ENCODE data around the gene CNTFR. TPM values are rescaled to one million over a fixed set of nuclear protein-coding genes. Genes with fewer than 3 reads are reported as not detected.

The CNTFR gene
- total and polyA plus RNA-seq, 2 experiments from 2014 or later: 0.73 to 1.9 TPM

- TF ChIP-seq ETS1 (IDR thresholded peaks at IDR 0.05): no peak
Measured at GRCh38 chr9:34633166-34633565, 43.6 kb upstream of the CNTFR start (continued).

- H3K27ac Mint-ChIP-seq: no peak overlapping the region
- no peak overlapping the region for H2AFZ ChIP-seq
- H3K9me3 Mint-ChIP-seq: peaks cover 4% of the 10 kb centered on the region; the same call in 1 of the 3 replicates
- H3K4me3 Mint-ChIP-seq: no peak overlapping the region; the same call in 2 of the 3 replicates
- DNase-seq (ENCODE audit: low spot score) (no peak), ATAC-seq (no peak)
- peaks cover 63% of the 10 kb centered on the region for H3K27me3 Mint-ChIP-seq (ENCODE audit: insufficient read depth, low read depth, poor library complexity)
- peaks cover 75% of the 10 kb centered on the region for H3K27me3 ChIP-seq (ENCODE audit: insufficient read depth)
- H4K20me1 ChIP-seq (replicated peaks; ENCODE audit: insufficient read depth): no peaks in the 10 kb centered on the region; the same call in none of the 2 replicates
- H3K79me2 ChIP-seq (replicated peaks; ENCODE audit: insufficient read depth): no peaks in the 10 kb centered on the region
- peaks cover 20% of the 10 kb centered on the region for H3K36me3 Mint-ChIP-seq (ENCODE audit: low read depth)
- H3K4me3 ChIP-seq: no peak overlapping the region
- no peaks in the 10 kb centered on the region for H3K9me2 ChIP-seq (ENCODE audit: insufficient read depth)
- no peak overlapping the region for H3K27ac ChIP-seq (ENCODE audit: low read depth)
- H3K4me1 Mint-ChIP-seq: peaks cover 27% of the 10 kb centered on the region
- no peak for TF ChIP-seq JUNB (IDR thresholded peaks at IDR 0.05; ENCODE audit: unreplicated experiment)
- TF ChIP-seq EZH2 (IDR thresholded peaks at IDR 0.05; ENCODE audit: low read depth, unreplicated experiment): no peak
- no peak for TF ChIP-seq ZNF462 (CRISPR knock-in tag; IDR thresholded peaks at IDR 0.05)
- TF ChIP-seq ETS1 (IDR thresholded peaks at IDR 0.05): no peak
- TF ChIP-seq STAT1 (IDR thresholded peaks at IDR 0.05; ENCODE audit: unreplicated experiment): no peak
- no peak for TF ChIP-seq NANOG (IDR thresholded peaks at IDR 0.05; ENCODE audit: borderline replicate concordance)
- TF ChIP-seq CTCF (conservative IDR thresholded peaks at IDR 0.05; ENCODE audit: low read depth in 2 of 2): no peak
- no peak for TF ChIP-seq POLR2AphosphoS5 (IDR thresholded peaks at IDR 0.05; ENCODE audit: low read depth)
- no peak for TF ChIP-seq ZNF114 (CRISPR knock-in tag; IDR thresholded peaks at IDR 0.05)
- TF ChIP-seq EZH2phosphoT487 (IDR thresholded peaks at IDR 0.05; ENCODE audit: unreplicated experiment): no peak
- peaks cover 5% of the 10 kb centered on the region; the same call in 1 of the 2 replicates for H3K4me1 ChIP-seq (ENCODE audit: insufficient read depth)
- H3F3A ChIP-seq (replicated peaks; ENCODE audit: low read depth): 0 out of 2 replicates have a peak, but pooled peaks cover 3% of the 10 kb centered on the region
- no peak overlapping the region for H3K4me2 ChIP-seq
- no peaks in the 10 kb centered on the region for H3K36me3 ChIP-seq (ENCODE audit: insufficient read depth)
Measured at GRCh38 chr9:34630402-34631154, 41.1 kb upstream of the CNTFR start.

Measured in GM23338 (cell line).